ENCODE measurements around the gene PAQR4. TPM values are rescaled to one million over a fixed set of nuclear protein-coding genes. Genes with fewer than 3 reads are reported as not detected.

The PAQR4 gene
- total and polyA plus RNA-seq, 2 of the 13 experiments (the other 11 are each of a cell fraction or from before 2014, with no cell fraction given), result 15.9 to 24.8 TPM

DNA sequence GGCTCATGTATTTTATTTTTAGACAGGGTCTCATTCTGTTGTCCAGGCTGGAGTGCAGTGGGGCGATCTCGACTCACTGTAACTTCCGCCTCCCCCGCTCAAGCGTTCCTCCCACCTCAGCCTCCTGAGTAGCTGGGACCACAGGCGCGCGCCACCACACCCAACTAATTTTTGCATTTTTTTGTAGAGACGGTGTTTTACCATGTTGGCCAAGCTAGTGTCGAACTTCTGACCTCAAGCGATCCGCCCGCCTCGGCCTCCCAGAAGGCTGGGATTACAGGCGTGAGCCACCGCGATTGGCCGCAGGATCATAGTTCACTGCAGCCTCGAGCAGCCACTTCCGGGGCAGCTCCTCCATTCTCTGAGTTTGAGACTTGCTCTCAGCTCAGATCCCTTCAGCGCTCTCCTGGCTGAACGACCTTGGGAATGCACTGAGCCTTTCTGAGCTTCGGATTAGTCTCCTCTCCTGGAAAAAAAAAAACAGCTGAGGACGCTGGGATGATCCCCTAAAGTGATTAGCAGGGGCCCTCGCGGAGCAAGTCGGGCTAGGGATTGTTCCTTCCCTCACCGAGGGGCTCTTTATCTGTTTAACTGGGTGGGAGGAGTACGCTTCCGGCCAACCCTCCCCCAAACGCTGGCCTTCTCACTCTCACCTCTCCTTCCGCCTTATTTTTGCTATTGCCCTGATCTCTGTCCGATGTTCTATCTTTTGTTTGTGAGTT is 12.2 kb downstream of the PAQR4 start (continued):
- TF ChIP-seq, protein P1, sequence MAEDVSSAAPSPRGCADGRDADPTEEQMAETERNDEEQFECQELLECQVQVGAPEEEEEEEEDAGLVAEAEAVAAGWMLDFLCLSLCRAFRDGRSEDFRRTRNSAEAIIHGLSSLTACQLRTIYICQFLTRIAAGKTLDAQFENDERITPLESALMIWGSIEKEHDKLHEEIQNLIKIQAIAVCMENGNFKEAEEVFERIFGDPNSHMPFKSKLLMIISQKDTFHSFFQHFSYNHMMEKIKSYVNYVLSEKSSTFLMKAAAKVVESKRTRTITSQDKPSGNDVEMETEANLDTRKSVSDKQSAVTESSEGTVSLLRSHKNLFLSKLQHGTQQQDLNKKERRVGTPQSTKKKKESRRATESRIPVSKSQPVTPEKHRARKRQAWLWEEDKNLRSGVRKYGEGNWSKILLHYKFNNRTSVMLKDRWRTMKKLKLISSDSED (CRISPR knock-in tag; IDR thresholded peaks at IDR 0.05), result no peak
- no peak for TF ChIP-seq ATF6 (CRISPR knock-in tag; conservative IDR thresholded peaks at IDR 0.05)
- TF ChIP-seq ZNF101 (CRISPR knock-in tag; IDR thresholded peaks at IDR 0.05; ENCODE audit: borderline replicate concordance, low read depth), result no peak
- 0 out of 2 replicates have a peak, but pooled peaks have one; percentile 28 for TF ChIP-seq SMAD1 (CRISPR knock-in tag; IDR thresholded peaks at IDR 0.05; ENCODE audit: borderline replicate concordance, low read depth)
- TF ChIP-seq ZNF800 (CRISPR knock-in tag; IDR thresholded peaks at IDR 0.05), result 0 out of 2 replicates have a peak, but pooled peaks have one; percentile 1
- TF ChIP-seq KLF9 (CRISPR knock-in tag; IDR thresholded peaks at IDR 0.05; ENCODE audit: low read depth), result peak; percentile 28; the same call in 1 of the 2 replicates
- peak; percentile 86 for TF ChIP-seq ELF1 (CRISPR knock-in tag; IDR thresholded peaks at IDR 0.05)
- TF ChIP-seq RAD21 (CRISPR knock-in tag; IDR thresholded peaks at IDR 0.05), result no peak
- no peak for TF ChIP-seq FOXO4 (CRISPR knock-in tag; conservative IDR thresholded peaks at IDR 0.05)
- TF ChIP-seq ZNF597 (CRISPR knock-in tag; IDR thresholded peaks at IDR 0.05), result no peak
- peak; percentile 80; the same call in 1 of the 2 replicates for TF ChIP-seq STAT6 (CRISPR knock-in tag; IDR thresholded peaks at IDR 0.05; ENCODE audit: borderline replicate concordance)
- TF ChIP-seq NAIF1 (CRISPR knock-in tag; IDR thresholded peaks at IDR 0.05; ENCODE audit: borderline replicate concordance), result 0 out of 2 replicates have a peak, but pooled peaks have one; percentile 21
- TF ChIP-seq NFYB (CRISPR knock-in tag; IDR thresholded peaks at IDR 0.05), result peak; percentile 51; the same call in 1 of the 2 replicates
- TF ChIP-seq UBTF (CRISPR knock-in tag; IDR thresholded peaks at IDR 0.05), result peak; percentile 54; the same call in 1 of the 2 replicates
